22Rv1 (cell line): Measurements from ENCODE around the gene PARP14.
"Not testable (repeated sequence)": the region's sequence is repeated elsewhere in the genome, so short reads cannot be mapped to it uniquely, and the experiment has no call there.

Source experiments
- H3K27ac ChIP-seq: fragments of 450-650 bp; 2 replicates; pipeline ENCODE4 v1.5.1; 2017
- ZFX ChIP-seq: fragments of 450-650 bp; IDR thresholded peaks from 2 replicates; pipeline ENCODE4 v1.6.1; 2017; ENCODE audit warnings: antibody characterized with exemption, borderline replicate concordance
- TF ChIP-seq, protein P1 (sequence below): fragments of 450-650 bp; IDR thresholded peaks from 2 replicates; pipeline ENCODE4 v1.5.1; 2017; ENCODE audit warnings: mild to moderate bottlenecking

Gene PARP14

GRCh38 chr3:122739172-122739571 is 58.5 kb downstream of the PARP14 start:
- no peak overlapping the region for H3K27ac ChIP-seq
- TF ChIP-seq, protein P1, sequence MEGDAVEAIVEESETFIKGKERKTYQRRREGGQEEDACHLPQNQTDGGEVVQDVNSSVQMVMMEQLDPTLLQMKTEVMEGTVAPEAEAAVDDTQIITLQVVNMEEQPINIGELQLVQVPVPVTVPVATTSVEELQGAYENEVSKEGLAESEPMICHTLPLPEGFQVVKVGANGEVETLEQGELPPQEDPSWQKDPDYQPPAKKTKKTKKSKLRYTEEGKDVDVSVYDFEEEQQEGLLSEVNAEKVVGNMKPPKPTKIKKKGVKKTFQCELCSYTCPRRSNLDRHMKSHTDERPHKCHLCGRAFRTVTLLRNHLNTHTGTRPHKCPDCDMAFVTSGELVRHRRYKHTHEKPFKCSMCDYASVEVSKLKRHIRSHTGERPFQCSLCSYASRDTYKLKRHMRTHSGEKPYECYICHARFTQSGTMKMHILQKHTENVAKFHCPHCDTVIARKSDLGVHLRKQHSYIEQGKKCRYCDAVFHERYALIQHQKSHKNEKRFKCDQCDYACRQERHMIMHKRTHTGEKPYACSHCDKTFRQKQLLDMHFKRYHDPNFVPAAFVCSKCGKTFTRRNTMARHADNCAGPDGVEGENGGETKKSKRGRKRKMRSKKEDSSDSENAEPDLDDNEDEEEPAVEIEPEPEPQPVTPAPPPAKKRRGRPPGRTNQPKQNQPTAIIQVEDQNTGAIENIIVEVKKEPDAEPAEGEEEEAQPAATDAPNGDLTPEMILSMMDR, result no peak
- no peak for TF ChIP-seq ZFX

GRCh38 chr3:122742234-122742633 is 61.6 kb downstream of the PARP14 start:
- H3K27ac ChIP-seq, result no peak overlapping the region
- TF ChIP-seq, protein P1, result no peak
- TF ChIP-seq ZFX, result no peak

- TF ChIP-seq ZFX, result no peak
- TF ChIP-seq, protein P1, result no peak
- no peak overlapping the region for H3K27ac ChIP-seq
Measured at GRCh38 chr3:122743581-122744120, 63.0 kb downstream of the PARP14 start.

GRCh38 chr3:122745369-122746021 is 64.9 kb downstream of the PARP14 start:
- no peak overlapping the region for H3K27ac ChIP-seq
- no peak for TF ChIP-seq ZFX
- TF ChIP-seq, protein P1, result no peak

GRCh38 chr3:122747295-122747694 is 66.7 kb downstream of the PARP14 start:
- not testable (repeated sequence) for H3K27ac ChIP-seq

DNA sequence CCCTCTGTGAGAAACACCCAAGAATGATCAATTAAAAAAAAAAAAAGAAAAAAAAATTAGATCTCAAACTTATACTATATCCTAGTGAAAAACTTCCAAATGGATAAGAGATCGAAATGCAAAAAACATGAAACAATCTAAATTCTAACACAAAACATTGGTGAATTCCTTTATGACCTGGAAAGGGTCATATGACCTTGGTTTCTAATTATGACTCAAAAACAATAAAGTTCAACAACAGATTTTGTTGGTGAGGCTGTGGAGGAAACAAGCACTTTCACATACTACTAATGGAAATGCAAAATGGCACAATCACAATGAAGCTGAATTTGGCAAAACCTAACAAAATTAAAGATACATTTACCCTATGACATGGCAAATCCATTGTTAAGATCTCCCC is 67.7 kb downstream of the PARP14 start:
- no peak overlapping the region for H3K27ac ChIP-seq
- TF ChIP-seq ZFX, result no peak
- TF ChIP-seq, protein P1, result no peak

DNA sequence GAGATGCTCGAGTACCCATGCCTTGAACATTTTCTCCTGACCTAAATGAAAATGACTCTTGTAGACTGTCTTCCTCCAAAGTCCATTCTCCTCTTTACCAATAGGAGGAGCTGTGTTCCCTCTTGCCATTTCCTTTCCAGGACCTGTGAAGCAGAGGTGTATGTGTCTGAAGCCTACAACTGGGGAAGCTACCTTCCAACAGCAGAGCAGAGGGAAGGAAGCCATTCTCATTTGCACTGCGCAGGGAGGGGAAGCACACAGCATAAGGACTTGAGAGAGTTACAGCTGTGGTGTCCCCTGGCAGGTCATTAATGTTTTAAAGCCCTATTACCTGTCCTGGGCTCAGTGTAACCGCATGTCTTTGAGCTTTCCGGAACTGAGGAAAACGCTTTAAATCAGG is 74.3 kb downstream of the PARP14 start:
- no peak overlapping the region for H3K27ac ChIP-seq
- no peak for TF ChIP-seq ZFX
- TF ChIP-seq, protein P1, result peak; percentile 87

GRCh38 chr3:122755491-122755890 is 74.9 kb downstream of the PARP14 start:
- no peak overlapping the region for H3K27ac ChIP-seq

More at GRCh38 chr3:122755491-122755890, 74.9 kb downstream of the PARP14 start:
- TF ChIP-seq ZFX, result no peak
- TF ChIP-seq, protein P1, result no peak
